ENCODE data around the gene SPON2.

SPON2 gene

DNA sequence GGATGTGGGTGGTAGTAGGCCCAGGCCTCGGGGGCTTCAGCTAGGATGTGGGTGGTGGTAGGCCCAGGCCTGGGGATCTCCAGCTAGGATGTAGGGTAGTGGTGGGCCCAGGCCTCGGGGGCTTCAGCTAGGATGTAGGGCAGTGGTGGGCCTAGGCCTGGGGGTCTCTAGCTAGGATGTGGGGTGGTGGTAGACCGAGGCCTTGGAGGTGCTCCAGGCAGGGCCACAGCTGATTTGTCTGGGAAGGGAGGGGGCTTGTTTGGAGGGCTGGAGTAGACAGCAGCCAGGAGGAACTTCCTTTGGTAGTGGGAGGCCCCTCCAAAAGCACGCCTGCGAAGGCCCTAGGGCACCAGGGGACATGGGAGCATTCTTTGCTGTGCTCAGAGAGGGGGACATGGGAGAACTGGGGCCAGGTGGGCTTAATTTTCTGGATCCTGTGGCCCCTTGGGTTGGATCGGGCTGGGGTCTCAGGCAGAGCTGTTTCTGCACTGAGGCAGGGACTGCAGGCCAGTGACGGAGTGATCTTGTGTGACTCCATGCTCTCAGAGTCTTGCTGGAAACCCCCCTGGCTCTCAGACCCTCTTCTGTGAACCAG lies 3.3 kb upstream of the SPON2 start:
- Histone ChIP-seq H2AFZ (ENCODE audit: low read length) (no peak overlapping the region), H3K36me3 (ENCODE audit: insufficient read depth, low read length) (no peaks in the 10 kb centered on the region), H3K27me3 (ENCODE audit: insufficient read depth, low read length, poor library complexity, severe bottlenecking) (no peaks in the 10 kb centered on the region), H4K20me1 (ENCODE audit: insufficient read depth, low read length, poor library complexity, severe bottlenecking) (no peaks in the 10 kb centered on the region), H3K4me2 (ENCODE audit: low read depth, low read length, poor library complexity, severe bottlenecking) (no peak overlapping the region), H3K4me1 (ENCODE audit: insufficient read depth, low read length, poor library complexity, severe bottlenecking) (no peaks in the 10 kb centered on the region), H3K79me2 (ENCODE audit: insufficient read depth, low read length) (no peaks in the 10 kb centered on the region), H3K4me3 (ENCODE audit: low read length, poor library complexity, severe bottlenecking) (no peak overlapping the region), H3F3A (ENCODE audit: low read depth) (no peaks in the 10 kb centered on the region), H3K9me3 (ENCODE audit: insufficient read depth, low read depth, low read length) (peaks cover 15% of the 10 kb centered on the region), H3K9me2 (replicated peaks; ENCODE audit: low read depth, low read length) (no peaks in the 10 kb centered on the region), H3K9ac (ENCODE audit: low read depth, low read length, poor library complexity, severe bottlenecking) (no peak overlapping the region)
- TF ChIP-seq, protein P1, sequence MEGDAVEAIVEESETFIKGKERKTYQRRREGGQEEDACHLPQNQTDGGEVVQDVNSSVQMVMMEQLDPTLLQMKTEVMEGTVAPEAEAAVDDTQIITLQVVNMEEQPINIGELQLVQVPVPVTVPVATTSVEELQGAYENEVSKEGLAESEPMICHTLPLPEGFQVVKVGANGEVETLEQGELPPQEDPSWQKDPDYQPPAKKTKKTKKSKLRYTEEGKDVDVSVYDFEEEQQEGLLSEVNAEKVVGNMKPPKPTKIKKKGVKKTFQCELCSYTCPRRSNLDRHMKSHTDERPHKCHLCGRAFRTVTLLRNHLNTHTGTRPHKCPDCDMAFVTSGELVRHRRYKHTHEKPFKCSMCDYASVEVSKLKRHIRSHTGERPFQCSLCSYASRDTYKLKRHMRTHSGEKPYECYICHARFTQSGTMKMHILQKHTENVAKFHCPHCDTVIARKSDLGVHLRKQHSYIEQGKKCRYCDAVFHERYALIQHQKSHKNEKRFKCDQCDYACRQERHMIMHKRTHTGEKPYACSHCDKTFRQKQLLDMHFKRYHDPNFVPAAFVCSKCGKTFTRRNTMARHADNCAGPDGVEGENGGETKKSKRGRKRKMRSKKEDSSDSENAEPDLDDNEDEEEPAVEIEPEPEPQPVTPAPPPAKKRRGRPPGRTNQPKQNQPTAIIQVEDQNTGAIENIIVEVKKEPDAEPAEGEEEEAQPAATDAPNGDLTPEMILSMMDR (conservative IDR thresholded peaks at IDR 0.05; ENCODE audit: low read length): no peak
- no peak for TF ChIP-seq EZH2phosphoT487 (IDR thresholded peaks at IDR 0.05; ENCODE audit: borderline replicate concordance)

DNA sequence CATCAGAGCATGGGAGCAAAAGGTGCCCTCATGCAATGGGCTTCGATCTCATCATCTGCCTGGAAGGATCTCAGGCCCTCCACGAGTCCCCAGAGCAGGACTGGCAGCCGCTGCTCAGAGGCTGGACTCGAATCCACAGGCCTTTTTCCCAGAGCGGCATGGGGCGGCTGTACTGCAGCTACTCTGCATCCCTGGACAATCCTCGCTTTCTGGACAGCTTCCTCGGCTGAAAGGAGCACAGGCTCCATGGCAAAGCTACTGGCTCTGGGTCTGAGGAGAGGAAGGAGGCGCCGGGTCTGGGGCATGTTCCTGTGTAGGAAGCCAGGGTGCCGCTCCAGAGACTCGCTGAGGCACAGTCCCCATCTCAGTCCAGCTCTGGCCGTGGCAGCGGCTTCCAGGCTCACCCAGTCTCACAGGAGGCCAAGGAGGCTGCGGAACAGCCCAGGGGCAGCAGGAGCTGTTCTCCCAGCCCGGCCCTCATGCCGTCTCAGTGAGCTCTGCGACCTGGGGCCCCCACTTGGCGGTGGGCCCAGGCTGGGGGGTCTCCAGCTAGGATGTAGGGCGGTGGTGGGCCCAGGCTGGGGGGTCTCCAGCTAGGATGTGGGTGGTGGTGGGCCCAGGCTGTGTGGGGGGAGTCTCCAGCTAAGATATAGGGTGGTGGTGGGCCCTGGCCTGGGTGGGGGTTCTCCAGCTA lies 2.7 kb upstream of the SPON2 start:
- H3K9me3 ChIP-seq (ENCODE audit: insufficient read depth, low read depth, low read length): peaks cover 9% of the 10 kb centered on the region
- no peak overlapping the region for H2AFZ ChIP-seq (ENCODE audit: low read length)
- no peak overlapping the region for H3K4me3 ChIP-seq (ENCODE audit: low read length, poor library complexity, severe bottlenecking)
- no peaks in the 10 kb centered on the region for H4K20me1 ChIP-seq (ENCODE audit: insufficient read depth, low read length, poor library complexity, severe bottlenecking)
- no peaks in the 10 kb centered on the region for H3K9me2 ChIP-seq (replicated peaks; ENCODE audit: low read depth, low read length)
- H3K36me3 ChIP-seq (ENCODE audit: insufficient read depth, low read length): peaks cover 1% of the 10 kb centered on the region; the same call in 1 of the 2 replicates
- no peaks in the 10 kb centered on the region for H3F3A ChIP-seq (ENCODE audit: low read depth)
- TF ChIP-seq EZH2phosphoT487 (IDR thresholded peaks at IDR 0.05; ENCODE audit: borderline replicate concordance): no peak
- TF ChIP-seq, protein P1 (conservative IDR thresholded peaks at IDR 0.05; ENCODE audit: low read length): no peak
- H3K4me2 ChIP-seq (ENCODE audit: low read depth, low read length, poor library complexity, severe bottlenecking): no peak overlapping the region
- no peaks in the 10 kb centered on the region for H3K27me3 ChIP-seq (ENCODE audit: insufficient read depth, low read length, poor library complexity, severe bottlenecking)
- H3K79me2 ChIP-seq (ENCODE audit: insufficient read depth, low read length): no peaks in the 10 kb centered on the region
- H3K9ac ChIP-seq (ENCODE audit: low read depth, low read length, poor library complexity, severe bottlenecking): no peak overlapping the region
- H3K4me1 ChIP-seq (ENCODE audit: insufficient read depth, low read length, poor library complexity, severe bottlenecking): no peaks in the 10 kb centered on the region

DNA sequence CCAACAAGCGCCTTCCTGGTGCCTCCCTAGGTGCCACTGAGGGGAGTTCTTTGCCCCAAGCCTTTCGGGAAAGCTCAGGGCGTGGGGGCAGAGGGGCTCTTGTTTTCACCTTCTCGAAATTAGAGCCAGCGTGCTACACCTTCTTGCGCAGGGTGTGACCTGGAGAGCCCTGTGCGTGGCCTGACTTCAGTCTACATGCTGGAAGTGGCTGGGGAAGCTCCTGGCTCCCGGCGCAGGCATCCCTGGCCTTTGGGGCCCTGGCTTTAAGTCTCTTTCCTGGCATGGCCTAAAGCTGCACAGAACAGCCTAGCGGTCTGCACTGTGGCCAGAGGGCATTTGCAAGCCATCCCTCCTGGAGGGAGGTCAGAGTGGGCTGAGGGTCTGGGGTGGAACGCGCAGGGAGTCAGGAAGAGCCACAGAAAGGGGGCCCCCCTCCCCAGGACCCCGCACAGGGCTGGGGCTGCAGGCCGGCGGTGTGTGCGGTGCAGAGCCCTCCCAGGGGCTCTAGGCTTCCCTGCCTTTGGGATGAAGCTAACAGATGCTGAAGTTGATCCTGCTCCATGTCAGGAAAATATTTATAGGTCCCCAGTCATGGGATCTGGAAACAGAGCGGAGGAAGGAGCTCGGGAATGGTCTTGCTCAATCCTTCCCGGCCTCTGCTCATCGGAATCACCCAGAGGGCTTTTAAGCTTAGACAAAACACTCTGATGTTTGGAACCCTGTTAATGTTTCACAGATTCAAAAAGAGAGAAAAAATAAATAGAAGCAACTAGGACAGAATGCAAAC lies 781 bp upstream of the SPON2 start:
- Histone ChIP-seq H3K4me2 (ENCODE audit: low read depth, low read length, poor library complexity, severe bottlenecking) (no peak overlapping the region), H3K27me3 (ENCODE audit: insufficient read depth, low read length, poor library complexity, severe bottlenecking) (no peaks in the 10 kb centered on the region), H3K9me2 (replicated peaks; ENCODE audit: low read depth, low read length) (no peaks in the 10 kb centered on the region), H2AFZ (ENCODE audit: low read length) (no peak overlapping the region), H3K9me3 (ENCODE audit: insufficient read depth, low read depth, low read length) (no peaks in the 10 kb centered on the region), H3K9ac (ENCODE audit: low read depth, low read length, poor library complexity, severe bottlenecking) (no peak overlapping the region), H3F3A (ENCODE audit: low read depth) (no peaks in the 10 kb centered on the region), H3K36me3 (ENCODE audit: insufficient read depth, low read length) (peaks cover 5% of the 10 kb centered on the region; the same call in 1 of the 2 replicates), H3K79me2 (ENCODE audit: insufficient read depth, low read length) (no peaks in the 10 kb centered on the region), H3K4me3 (ENCODE audit: low read length, poor library complexity, severe bottlenecking) (no peak overlapping the region), H3K4me1 (ENCODE audit: insufficient read depth, low read length, poor library complexity, severe bottlenecking) (peaks cover under 1% of the 10 kb centered on the region), H4K20me1 (ENCODE audit: insufficient read depth, low read length, poor library complexity, severe bottlenecking) (no peaks in the 10 kb centered on the region)
- no peak for TF ChIP-seq EZH2phosphoT487 (IDR thresholded peaks at IDR 0.05; ENCODE audit: borderline replicate concordance)
- TF ChIP-seq, protein P1 (conservative IDR thresholded peaks at IDR 0.05; ENCODE audit: low read length): no peak
